ENCODE measurements around the gene CA12. TPM values are rescaled to one million over a fixed set of nuclear protein-coding genes. Genes with fewer than 3 reads are reported as not detected.

CA12 gene
- total and polyA plus RNA-seq, 2 of the 8 experiments (the other 6 are each of a cell fraction or from before 2014, with no cell fraction given): 4.7 to 4.9 TPM

DNA sequence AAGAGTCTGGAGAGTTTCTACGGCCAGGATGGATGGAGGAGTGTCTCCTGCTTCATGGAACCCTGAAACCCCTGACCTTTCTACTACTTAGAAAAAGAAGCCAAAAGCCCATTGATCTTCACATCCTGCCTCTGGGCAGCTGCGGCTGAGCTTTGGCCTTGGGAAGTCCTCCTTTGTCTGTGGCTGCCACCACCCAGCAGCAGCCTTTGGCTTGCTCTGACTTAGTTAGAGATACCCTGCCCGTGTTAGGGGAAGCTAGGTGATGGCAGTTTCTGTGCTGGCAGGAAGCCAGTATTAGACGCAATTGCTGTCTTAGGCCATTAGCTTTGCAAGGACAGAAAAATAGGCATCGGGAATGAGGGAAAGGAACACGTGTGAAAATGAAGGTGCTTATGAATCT, 85.5 kb downstream of the CA12 start:
- 88% methylated on average over 6 of the region's 6 CpGs; no CpG with 5 or more reads in 1 of the 2 experiments for WGBS, 2 experiments (ENCODE audit: extremely low coverage in 1 of 2, insufficient coverage in 1 of 2, insufficient read length in 1 of 2, insufficient replicate concordance in 2 of 2, low coverage in 1 of 2, low lambda C conversion rate in 2 of 2, missing lambda C conversion rate in 1 of 2)
- no peak for FAIRE-seq
- CTCF ChIA-PET (ENCODE audit: partially characterized antibody): interaction anchor here (0.6 to 6.5 kb wide), 6 partner anchors 64 to 170 kb away, joined by 3 to 25 read pairs (median 3); no protein-coding TSS in a partner anchor

More for the DNA sequence above, 85.5 kb downstream of the CA12 start:
- H2BK15ac ChIP-seq (ENCODE audit: low read length): no peak overlapping the region
- no peak overlapping the region for H4K91ac ChIP-seq (replicated peaks; ENCODE audit: insufficient read length, low read length)
- no peaks in the 10 kb centered on the region for H4K20me1 ChIP-seq (replicated peaks in 1 of 2; ENCODE audit: control insufficient read depth in 1 of 2, insufficient read depth in 2 of 2, low read length in 2 of 2)
- no peak overlapping the region for H2AK5ac ChIP-seq (ENCODE audit: low read depth, low read length)
- no peak for DNase-seq (ENCODE audit: low read depth in 1 of 2, low spot score in 2 of 2)
- H3K23me2 ChIP-seq (ENCODE audit: low read depth, low read length): no peaks in the 10 kb centered on the region
- H3K27me3 ChIP-seq (replicated peaks in 1 of 4; ENCODE audit: control insufficient read depth in 3 of 4, extremely low read depth in 1 of 4, insufficient read depth in 3 of 4, low read length in 3 of 4): no peaks in the 10 kb centered on the region
- no peaks in the 10 kb centered on the region for H3K79me1 ChIP-seq (ENCODE audit: low read depth, low read length)
- no peaks in the 10 kb centered on the region for H3K4me1 ChIP-seq (replicated peaks in 1 of 4; ENCODE audit: control insufficient read depth in 3 of 4, insufficient read depth in 4 of 4, low read length in 3 of 4)
- H3K14ac ChIP-seq (ENCODE audit: insufficient read length): no peak overlapping the region
- no peaks in the 10 kb centered on the region for H3K9me3 ChIP-seq (ENCODE audit: insufficient read depth in 2 of 2, low read depth in 1 of 2, low read length in 1 of 2)
- H4K5ac ChIP-seq (ENCODE audit: insufficient read length, low read depth, low read length): no peak overlapping the region
- no peak overlapping the region for H3K18ac ChIP-seq (ENCODE audit: extremely low read depth, low read length)
- POLR2A ChIA-PET (ENCODE audit: partially characterized antibody): interaction anchor here (1.1 to 1.7 kb wide), 2 partner anchors 9 to 18 kb away, joined by 3 read pairs; no protein-coding TSS in a partner anchor
- no peak overlapping the region for H3K23ac ChIP-seq (ENCODE audit: insufficient read length)
- no peak overlapping the region for H2BK20ac ChIP-seq (ENCODE audit: low read length)
- no peak overlapping the region for H3K4me2 ChIP-seq (ENCODE audit: insufficient read depth in 1 of 2, low read depth in 2 of 2, low read length in 2 of 2)
- no peak overlapping the region for H2BK5ac ChIP-seq (ENCODE audit: low read depth, low read length)
- no peak overlapping the region for H3K9ac ChIP-seq (replicated peaks in 1 of 4; ENCODE audit: extremely low read depth in 1 of 4, low read depth in 3 of 4, low read length in 3 of 4)
- no peak overlapping the region for H3K4me3 ChIP-seq (ENCODE audit: extremely low read depth in 1 of 4, insufficient read depth in 2 of 4, low read depth in 3 of 4, low read length in 4 of 4)
- H2BK120ac ChIP-seq (replicated peaks; ENCODE audit: low read depth, low read length): no peak overlapping the region
- H2BK12ac ChIP-seq (ENCODE audit: low read depth, low read length): no peak overlapping the region
- no peak overlapping the region for H2AFZ ChIP-seq (ENCODE audit: low read length)
- H3K36me3 ChIP-seq (ENCODE audit: control insufficient read depth in 2 of 4, insufficient read depth in 4 of 4, low read length in 3 of 4): 0 out of 8 replicates have a peak, but pooled peaks cover 0 to 2% (median 0%) of the 10 kb centered on the region in 4 experiments
- H4K8ac ChIP-seq (ENCODE audit: extremely low read depth, insufficient read depth, low read length): no peak overlapping the region; the same call in 1 of the 2 replicates
- H3K27ac ChIP-seq (ENCODE audit: low read depth, low read length): no peak overlapping the region
- H3K4ac ChIP-seq (replicated peaks; ENCODE audit: insufficient read length, low read depth, low read length): no peak overlapping the region
- H3K79me2 ChIP-seq (ENCODE audit: control insufficient read depth in 1 of 2, insufficient read depth in 2 of 2, low read length in 2 of 2): no peaks in the 10 kb centered on the region
- H3K56ac ChIP-seq (replicated peaks; ENCODE audit: insufficient read length, low read depth, low read length): no peak overlapping the region
- no peak for TF ChIP-seq TEAD4 (IDR thresholded peaks at IDR 0.05; ENCODE audit: low read depth, low read length)
- no peak for TF ChIP-seq SUZ12 (IDR thresholded peaks at IDR 0.05; ENCODE audit: low read length)
- TF ChIP-seq RNF2 (IDR thresholded peaks at IDR 0.05; ENCODE audit: borderline replicate concordance, low read depth, low read length, missing control alignments, poor library complexity, severe bottlenecking): no peak
- TF ChIP-seq JUN (IDR thresholded peaks at IDR 0.05; ENCODE audit: low read depth, low read length): no peak
- TF ChIP-seq SP2 (IDR thresholded peaks at IDR 0.05; ENCODE audit: low read length): no peak
- TF ChIP-seq SP1 (IDR thresholded peaks at IDR 0.05; ENCODE audit: low read depth, low read length): no peak
- TF ChIP-seq GABPA (IDR thresholded peaks at IDR 0.05; ENCODE audit: borderline replicate concordance, insufficient read depth, low read length): no peak
- no peak for TF ChIP-seq RAD21 (IDR thresholded peaks at IDR 0.05 in 1 of 2, conservative IDR thresholded peaks at IDR 0.05 in 1 of 2; ENCODE audit: low read depth in 2 of 2, low read length in 2 of 2)
- TF ChIP-seq TAF7 (optimal IDR thresholded peaks at IDR 0.05; ENCODE audit: borderline replicate concordance, low read depth, low read length): no peak
- TF ChIP-seq SIN3A (conservative IDR thresholded peaks at IDR 0.05 in 1 of 2, IDR thresholded peaks at IDR 0.05 in 1 of 2; ENCODE audit: low read depth in 1 of 2, low read length in 2 of 2): no peak
- TF ChIP-seq SRF (IDR thresholded peaks at IDR 0.05; ENCODE audit: low read depth, low read length): no peak
